Ramos (cell line): ENCODE measurements around the gene NFIL3.
"Not testable (repeated sequence)": the region's sequence is repeated elsewhere in the genome, so short reads cannot be mapped to it uniquely, and the experiment has no call there.

Experiments used
- in situ Hi-C: fragments of 300-500 bp; cut with MboI; formaldehyde crosslinking; loops from one replicate; pipeline ENCODE4 v1.14.3; 2022; ENCODE audit warnings: low sequenced_read_pairs; ENCODE audit not compliant: unreplicated experiment

The NFIL3 gene

GRCh38 chr9:91403665-91404543 is 19.7 kb downstream of the NFIL3 start:
- in situ Hi-C loops: no loop called here

GRCh38 chr9:91398926-91399325 is 24.7 kb downstream of the NFIL3 start:
- in situ Hi-C loops: no loop called here

- in situ Hi-C loops: no loop called here
Observed at GRCh38 chr9:91395553-91396471, 27.8 kb downstream of the NFIL3 start.

- in situ Hi-C loops: no loop called here
Observed at GRCh38 chr9:91395106-91395552, 28.5 kb downstream of the NFIL3 start.

- in situ Hi-C loops: no loop called here
Observed at GRCh38 chr9:91393826-91394225, 29.8 kb downstream of the NFIL3 start.

GRCh38 chr9:91392435-91392834 is 31.2 kb downstream of the NFIL3 start:
- in situ Hi-C loops: no loop called here

GRCh38 chr9:91391818-91392217 is 31.8 kb downstream of the NFIL3 start:
- in situ Hi-C loops: no loop called here

GRCh38 chr9:91391412-91391811 is 32.2 kb downstream of the NFIL3 start:
- in situ Hi-C loops: no loop called here

GRCh38 chr9:91389686-91390085 is 33.9 kb downstream of the NFIL3 start:
- in situ Hi-C loops: not testable (repeated sequence)

GRCh38 chr9:91386765-91387164 is 36.9 kb downstream of the NFIL3 start:
- in situ Hi-C loops: no loop called here

GRCh38 chr9:91384954-91385353 is 38.7 kb downstream of the NFIL3 start:
- in situ Hi-C loops: no loop called here

GRCh38 chr9:91383577-91383976 is 40.1 kb downstream of the NFIL3 start:
- in situ Hi-C loops: no loop called here

- in situ Hi-C loops: no loop called here
Observed at GRCh38 chr9:91382298-91382697, 41.3 kb downstream of the NFIL3 start.

GRCh38 chr9:91379426-91379825 is 44.2 kb downstream of the NFIL3 start:
- in situ Hi-C loops: no loop called here

- in situ Hi-C loops: no loop called here
Observed at GRCh38 chr9:91378695-91379127, 44.9 kb downstream of the NFIL3 start.

GRCh38 chr9:91378054-91378453 is 45.6 kb downstream of the NFIL3 start:
- in situ Hi-C loops: not testable (repeated sequence)

GRCh38 chr9:91376239-91376638 is 47.4 kb downstream of the NFIL3 start:
- in situ Hi-C loops: no loop called here

GRCh38 chr9:91374939-91375338 is 48.7 kb downstream of the NFIL3 start:
- in situ Hi-C loops: no loop called here

- in situ Hi-C loops: no loop called here
Observed at GRCh38 chr9:91371894-91372293, 51.7 kb downstream of the NFIL3 start.

GRCh38 chr9:91370006-91370405 is 53.6 kb downstream of the NFIL3 start:
- in situ Hi-C loops: not testable (repeated sequence)

GRCh38 chr9:91364702-91365101 is 58.9 kb downstream of the NFIL3 start:
- in situ Hi-C loops: no loop called here
